CD4-positive, alpha-beta T cell (primary cell): ENCODE measurements around the gene PI4KB. TPM values are rescaled to one million over a fixed set of nuclear protein-coding genes. Genes with fewer than 3 reads are reported as not detected.

Source experiments
- ATAC-seq: fragments of 200-7000 bp; cut with Tn5 transposase; one replicate; pipeline ENCODE4 v1.10.0; 2022; ENCODE audit warnings: mild to moderate bottlenecking; ENCODE audit not compliant: poor library complexity
- CTCF ChIA-PET: fragments of 350-600 bp; sonication (Branson Sonifier 250); formaldehyde crosslinking; loops from one replicate; lab custom pipeline; 2021; ENCODE audit warnings: antibody characterized with exemption, inconsistent platforms; lab: Charles Lee
- POLR2A ChIA-PET: fragments of 350-600 bp; sonication (Branson Sonifier 250); formaldehyde crosslinking; loops from one replicate; lab custom pipeline; 2021; ENCODE audit warnings: antibody characterized with exemption, inconsistent platforms; lab: Charles Lee
- DNase-seq, 14 experiments: peaks; one replicate each; pipeline ENCODE4 v3.0.0-alpha.2; 2013 to 2020; ENCODE audit warnings: mixed read lengths in 2 of 14
- H3K27ac ChIP-seq, 2 donors: one replicate each; pipeline versions ENCODE4 v1.5.1 to v1.7.0; 2013; ENCODE audit warnings: low read length in 2 of 2, low read depth in 1 of 2, mild to moderate bottlenecking in 1 of 2
- H3K27me3 ChIP-seq, 2 experiments: 1 replicate in 1 of 2; 2 replicates in 1 of 2; pipeline versions ENCODE4 v1.6.1 to v1.7.0; 2013; ENCODE audit warnings: low read length in 2 of 2, control low read depth in 1 of 2, mild to moderate bottlenecking in 1 of 2, moderate library complexity in 1 of 2; ENCODE audit not compliant: insufficient read depth in 2 of 2, control insufficient read depth in 1 of 2
- H3K36me3 ChIP-seq: one replicate; pipeline ENCODE4 v1.6.1; 2013; ENCODE audit warnings: low read length, control low read depth; ENCODE audit not compliant: insufficient read depth
- H3K4me1 ChIP-seq: one replicate; pipeline ENCODE4 v1.6.1; 2013; ENCODE audit warnings: low read length, control low read depth; ENCODE audit not compliant: insufficient read depth
- H3K4me3 ChIP-seq: one replicate; pipeline ENCODE4 v1.5.1; 2013; ENCODE audit warnings: mild to moderate bottlenecking, low read length, moderate library complexity
- H3K9me3 ChIP-seq, 2 experiments: 1 replicate in 1 of 2; 2 replicates in 1 of 2; pipeline versions ENCODE4 v1.6.1 to v1.7.0; 2013; ENCODE audit warnings: low read length in 2 of 2, mild to moderate bottlenecking in 2 of 2, control low read depth in 1 of 2, moderate library complexity in 1 of 2; ENCODE audit not compliant: control insufficient read depth in 1 of 2, insufficient read depth in 1 of 2
- H3K27ac Mint-ChIP-seq: one replicate; pipeline ENCODE4 v1.8.0; 2020; ENCODE audit warnings: mixed read lengths
- H3K27me3 Mint-ChIP-seq: one replicate; pipeline ENCODE4 v1.8.0; 2021; ENCODE audit warnings: mixed read lengths
- H3K36me3 Mint-ChIP-seq: one replicate; pipeline ENCODE4 v1.8.0; 2021; ENCODE audit warnings: low read depth, mixed read lengths
- H3K4me1 Mint-ChIP-seq: one replicate; pipeline ENCODE4 v1.8.0; 2021; ENCODE audit warnings: low read depth, mixed read lengths
- H3K4me3 Mint-ChIP-seq: one replicate; pipeline ENCODE4 v1.8.0; 2020; ENCODE audit warnings: mild to moderate bottlenecking, mixed read lengths
- H3K9me3 Mint-ChIP-seq: one replicate; pipeline ENCODE4 v1.8.0; 2020; ENCODE audit warnings: mixed read lengths
- intact Hi-C, 2 experiments: fragments of 100-400 bp; cut with DNase I in 1 of 2; cut with micrococcal nuclease in 1 of 2; formaldehyde crosslinking; loops; one replicate each; pipeline versions ENCODE4 v1.15.1 to v1.9.0; 2023 to 2025; cut with DNase I, micrococcal nuclease
- total RNA-seq, 174 experiments: library from RNA in 2 of 174; stranded (reverse) in 2 of 174; gene quantifications; one replicate each; pipeline ENCODE4 v1.2.3 and lab custom pipeline; 2021 to 2026
- TF ChIP-seq, protein P1 (sequence below): fragments of 200-600 bp; IDR thresholded peaks from one replicate; pipeline ENCODE4 v1.8.0; 2022; ENCODE audit warnings: antibody characterized with exemption, mild to moderate bottlenecking

The PI4KB gene
- total RNA-seq, 2 experiments from 2014 or later: 50.2 to 51.0 TPM

DNA sequence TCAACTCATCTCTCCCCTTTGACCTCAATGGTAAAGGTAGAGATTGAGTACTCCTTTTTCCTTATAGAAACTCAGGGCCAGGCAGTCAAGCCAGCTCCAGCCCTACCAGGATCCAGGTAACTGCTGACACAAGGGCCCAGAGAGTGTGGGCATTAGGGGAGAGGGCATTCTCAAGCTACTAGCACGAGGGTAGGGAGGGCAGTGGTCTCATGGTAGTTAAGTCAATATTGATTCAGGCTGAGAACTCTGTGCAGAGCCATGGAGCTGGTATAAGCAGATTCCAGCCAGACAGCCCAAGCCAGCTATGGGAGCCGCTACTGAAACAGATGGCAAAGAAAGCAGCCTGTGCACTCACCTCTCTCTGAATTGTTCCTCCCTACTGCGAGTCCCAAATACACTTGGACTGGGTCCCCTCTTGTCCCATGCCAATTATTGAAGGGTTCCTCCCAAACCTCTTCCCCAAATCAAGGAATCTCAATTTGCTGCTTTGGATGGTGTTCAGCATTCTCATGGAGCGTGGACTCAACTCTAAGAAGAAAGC is 2.8 kb downstream of the PI4KB start:
- H3K36me3 ChIP-seq: peaks cover 52% of the 10 kb centered on the region
- POLR2A ChIA-PET: interaction anchor here (0.6 kb wide), 1 partner anchor 281 kb away, joined by 3 read pairs; no protein-coding TSS in a partner anchor
- no peaks in the 10 kb centered on the region for H3K9me3 ChIP-seq
- Mint-ChIP-seq H3K27ac (no peak overlapping the region), H3K9me3 (no peaks in the 10 kb centered on the region), H3K4me3 (peak overlapping the region; percentile 37), H3K4me1 (peaks cover 48% of the 10 kb centered on the region), H3K36me3 (peaks cover 68% of the 10 kb centered on the region), H3K27me3 (no peaks in the 10 kb centered on the region)
- H3K27me3 ChIP-seq: no peaks in the 10 kb centered on the region
- TF ChIP-seq, protein P1, sequence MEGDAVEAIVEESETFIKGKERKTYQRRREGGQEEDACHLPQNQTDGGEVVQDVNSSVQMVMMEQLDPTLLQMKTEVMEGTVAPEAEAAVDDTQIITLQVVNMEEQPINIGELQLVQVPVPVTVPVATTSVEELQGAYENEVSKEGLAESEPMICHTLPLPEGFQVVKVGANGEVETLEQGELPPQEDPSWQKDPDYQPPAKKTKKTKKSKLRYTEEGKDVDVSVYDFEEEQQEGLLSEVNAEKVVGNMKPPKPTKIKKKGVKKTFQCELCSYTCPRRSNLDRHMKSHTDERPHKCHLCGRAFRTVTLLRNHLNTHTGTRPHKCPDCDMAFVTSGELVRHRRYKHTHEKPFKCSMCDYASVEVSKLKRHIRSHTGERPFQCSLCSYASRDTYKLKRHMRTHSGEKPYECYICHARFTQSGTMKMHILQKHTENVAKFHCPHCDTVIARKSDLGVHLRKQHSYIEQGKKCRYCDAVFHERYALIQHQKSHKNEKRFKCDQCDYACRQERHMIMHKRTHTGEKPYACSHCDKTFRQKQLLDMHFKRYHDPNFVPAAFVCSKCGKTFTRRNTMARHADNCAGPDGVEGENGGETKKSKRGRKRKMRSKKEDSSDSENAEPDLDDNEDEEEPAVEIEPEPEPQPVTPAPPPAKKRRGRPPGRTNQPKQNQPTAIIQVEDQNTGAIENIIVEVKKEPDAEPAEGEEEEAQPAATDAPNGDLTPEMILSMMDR: no peak
- no peak for ATAC-seq
- H3K27ac ChIP-seq: no peak overlapping the region
- CTCF ChIA-PET: interaction anchor here (0.6 to 4.5 kb wide), 5 partner anchors 13 to 101 kb away, joined by 3 to 41 read pairs (median 6); no protein-coding TSS in a partner anchor
- H3K4me1 ChIP-seq: peaks cover 38% of the 10 kb centered on the region
- H3K4me3 ChIP-seq: no peak overlapping the region
- DNase-seq: no peak
- intact Hi-C loops: loop anchor here in 1 of 2 experiments (10.0 kb wide), 1 partner anchor 630 kb away; the partner anchor contains the start of gene GOLPH3L

DNA sequence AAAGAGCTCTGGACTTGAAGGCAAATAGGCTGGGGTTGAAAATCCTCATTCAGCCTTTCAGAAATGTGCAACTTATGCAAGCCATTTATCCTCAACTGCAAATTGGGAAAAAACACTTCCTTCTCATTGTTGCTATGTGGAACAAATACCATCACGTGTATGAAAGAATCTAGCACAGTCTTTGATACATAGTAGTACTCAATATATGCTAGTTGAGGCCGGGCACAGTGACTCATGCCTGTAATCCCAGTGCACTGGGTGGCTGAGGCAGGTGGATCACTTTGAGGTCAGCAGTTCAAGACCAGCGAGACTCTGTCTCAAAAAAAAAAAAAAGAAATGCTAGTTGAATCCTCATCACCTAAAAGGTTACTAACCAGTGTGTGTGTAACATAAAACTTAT is 8.2 kb downstream of the PI4KB start:
- CTCF ChIA-PET: no interaction called here
- intact Hi-C loops: no loop called here
- peaks cover 74% of the 10 kb centered on the region for H3K36me3 Mint-ChIP-seq
- H3K9me3 Mint-ChIP-seq: no peaks in the 10 kb centered on the region
- no peak for DNase-seq
- Histone ChIP-seq H3K27me3 (no peaks in the 10 kb centered on the region), H3K4me1 (peaks cover 7% of the 10 kb centered on the region), H3K27ac (no peak overlapping the region), H3K4me3 (no peak overlapping the region), H3K9me3 (no peaks in the 10 kb centered on the region), H3K36me3 (peaks cover 79% of the 10 kb centered on the region)
- no peak for ATAC-seq
- no peak overlapping the region for H3K4me3 Mint-ChIP-seq
- H3K4me1 Mint-ChIP-seq: peaks cover 35% of the 10 kb centered on the region
- TF ChIP-seq, protein P1: no peak
- POLR2A ChIA-PET: interaction anchor here (0.9 kb wide), 1 partner anchor 9 kb away, joined by 3 read pairs; the partner anchor contains the start of gene PI4KB
- no peaks in the 10 kb centered on the region for H3K27me3 Mint-ChIP-seq
- peak overlapping the region; percentile 42 for H3K27ac Mint-ChIP-seq

DNA sequence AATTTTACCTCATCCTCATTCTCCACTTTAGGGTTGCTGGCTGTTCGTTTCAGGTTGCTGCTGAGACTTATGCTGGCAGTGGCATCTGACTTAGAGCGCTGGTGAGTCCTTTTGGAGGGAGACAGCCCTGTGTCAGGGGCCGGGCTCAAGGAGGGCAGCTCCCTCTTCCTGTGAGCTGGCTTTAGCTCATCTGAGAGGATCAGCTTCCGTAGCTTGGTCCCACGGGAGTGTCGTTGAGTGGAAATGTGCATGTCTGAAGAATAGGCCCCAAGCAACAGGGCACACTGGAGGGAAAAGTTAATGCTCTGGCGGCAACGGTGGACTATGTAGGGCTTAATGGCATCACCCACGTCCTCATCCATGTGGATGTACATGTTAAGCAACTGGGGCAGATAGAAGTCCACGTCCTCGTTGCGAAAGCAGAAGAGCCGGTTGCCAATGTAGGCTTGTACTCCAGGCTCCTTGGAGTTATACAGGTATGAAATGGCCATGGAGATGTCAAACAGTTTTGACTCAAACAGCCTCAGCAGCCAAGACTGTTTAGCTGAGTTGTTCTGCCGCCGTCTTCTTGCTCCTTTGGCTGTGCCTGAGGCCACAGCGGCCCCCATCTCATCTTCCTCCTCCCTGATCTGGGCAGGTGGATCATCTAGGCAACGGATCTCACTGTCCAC is 11.5 kb downstream of the PI4KB start:
- no peaks in the 10 kb centered on the region for H3K9me3 ChIP-seq
- no peak overlapping the region for H3K27ac ChIP-seq
- H3K27me3 Mint-ChIP-seq: no peaks in the 10 kb centered on the region
- no peak overlapping the region for H3K4me3 ChIP-seq
- peaks cover 52% of the 10 kb centered on the region for H3K4me1 Mint-ChIP-seq
- no peak overlapping the region for H3K4me3 Mint-ChIP-seq
- ChIA-PET CTCF (interaction anchor here (1.0 to 2.8 kb wide), 2 partner anchors 15 to 25 kb away, joined by 4 to 7 read pairs; no protein-coding TSS in a partner anchor), POLR2A (no interaction called here)
- H3K36me3 Mint-ChIP-seq: peaks cover 84% of the 10 kb centered on the region
- H3K4me1 ChIP-seq: peaks cover 25% of the 10 kb centered on the region
- H3K9me3 Mint-ChIP-seq: no peaks in the 10 kb centered on the region
- DNase-seq (no peak), ATAC-seq (no peak)
- no peaks in the 10 kb centered on the region for H3K27me3 ChIP-seq
- H3K27ac Mint-ChIP-seq: no peak overlapping the region
- TF ChIP-seq, protein P1: no peak
- H3K36me3 ChIP-seq: peaks cover 87% of the 10 kb centered on the region
- intact Hi-C loops: no loop called here
